Measurements from ENCODE around the gene BIRC6.
"Not testable (repeated sequence)": the region's sequence is repeated elsewhere in the genome, so short reads cannot be mapped to it uniquely, and the experiment has no call there.

Gene BIRC6, protein sequence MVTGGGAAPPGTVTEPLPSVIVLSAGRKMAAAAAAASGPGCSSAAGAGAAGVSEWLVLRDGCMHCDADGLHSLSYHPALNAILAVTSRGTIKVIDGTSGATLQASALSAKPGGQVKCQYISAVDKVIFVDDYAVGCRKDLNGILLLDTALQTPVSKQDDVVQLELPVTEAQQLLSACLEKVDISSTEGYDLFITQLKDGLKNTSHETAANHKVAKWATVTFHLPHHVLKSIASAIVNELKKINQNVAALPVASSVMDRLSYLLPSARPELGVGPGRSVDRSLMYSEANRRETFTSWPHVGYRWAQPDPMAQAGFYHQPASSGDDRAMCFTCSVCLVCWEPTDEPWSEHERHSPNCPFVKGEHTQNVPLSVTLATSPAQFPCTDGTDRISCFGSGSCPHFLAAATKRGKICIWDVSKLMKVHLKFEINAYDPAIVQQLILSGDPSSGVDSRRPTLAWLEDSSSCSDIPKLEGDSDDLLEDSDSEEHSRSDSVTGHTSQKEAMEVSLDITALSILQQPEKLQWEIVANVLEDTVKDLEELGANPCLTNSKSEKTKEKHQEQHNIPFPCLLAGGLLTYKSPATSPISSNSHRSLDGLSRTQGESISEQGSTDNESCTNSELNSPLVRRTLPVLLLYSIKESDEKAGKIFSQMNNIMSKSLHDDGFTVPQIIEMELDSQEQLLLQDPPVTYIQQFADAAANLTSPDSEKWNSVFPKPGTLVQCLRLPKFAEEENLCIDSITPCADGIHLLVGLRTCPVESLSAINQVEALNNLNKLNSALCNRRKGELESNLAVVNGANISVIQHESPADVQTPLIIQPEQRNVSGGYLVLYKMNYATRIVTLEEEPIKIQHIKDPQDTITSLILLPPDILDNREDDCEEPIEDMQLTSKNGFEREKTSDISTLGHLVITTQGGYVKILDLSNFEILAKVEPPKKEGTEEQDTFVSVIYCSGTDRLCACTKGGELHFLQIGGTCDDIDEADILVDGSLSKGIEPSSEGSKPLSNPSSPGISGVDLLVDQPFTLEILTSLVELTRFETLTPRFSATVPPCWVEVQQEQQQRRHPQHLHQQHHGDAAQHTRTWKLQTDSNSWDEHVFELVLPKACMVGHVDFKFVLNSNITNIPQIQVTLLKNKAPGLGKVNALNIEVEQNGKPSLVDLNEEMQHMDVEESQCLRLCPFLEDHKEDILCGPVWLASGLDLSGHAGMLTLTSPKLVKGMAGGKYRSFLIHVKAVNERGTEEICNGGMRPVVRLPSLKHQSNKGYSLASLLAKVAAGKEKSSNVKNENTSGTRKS (N-terminal part only)

GRCh38 chr2:32356681-32357317 is at the start of gene BIRC6:
Gene BIRC6 (plus strand): TSS chr2:32357023. CDS start chr2:32357162, 139 bp downstream.
- peak; percentile 99 for DNase-seq

DNA sequence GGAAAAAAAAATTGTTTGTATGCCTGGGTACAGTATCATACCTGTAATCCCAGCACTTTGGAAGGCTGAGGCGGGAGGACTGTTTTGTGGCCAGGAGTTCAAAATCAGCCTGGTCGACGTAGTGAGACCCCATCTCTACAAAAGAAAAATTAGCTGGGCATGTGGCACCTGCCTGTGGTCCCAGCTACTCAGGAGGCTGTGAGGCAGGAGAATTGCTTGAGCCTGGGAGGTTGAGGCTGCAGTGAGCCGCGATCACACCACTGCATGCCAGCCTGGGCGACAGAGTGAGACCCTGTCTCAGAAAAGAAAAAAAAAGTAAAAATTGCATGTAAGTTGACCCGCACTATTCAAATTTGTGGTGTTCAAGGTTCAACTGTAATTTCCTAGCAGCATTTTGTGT is 46.2 kb upstream of the BIRC6 start:
- no peak for DNase-seq

GRCh38 chr2:32314886-32315285 is 41.9 kb upstream of the BIRC6 start:
- no peak for DNase-seq

DNA sequence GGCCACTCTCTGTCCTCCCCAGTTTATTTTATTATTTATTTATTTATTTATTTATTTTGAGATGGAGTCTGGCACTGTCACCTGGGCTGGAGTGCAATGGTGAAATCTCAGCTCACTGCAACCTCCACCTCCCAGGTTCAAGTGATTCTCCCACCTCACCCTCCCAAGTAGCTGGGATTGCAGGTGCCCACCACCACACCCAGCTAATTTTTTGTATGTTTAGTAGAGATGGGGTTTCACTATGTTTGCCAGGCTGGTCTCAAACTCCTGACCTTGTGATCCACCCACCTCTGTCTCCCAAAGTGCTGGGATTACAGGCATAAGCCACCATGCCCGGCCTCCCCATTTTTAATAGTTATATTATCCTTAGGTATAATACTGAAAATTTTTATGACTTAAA is 28.1 kb upstream of the BIRC6 start:
- DNase-seq = not testable (repeated sequence)

GRCh38 chr2:32329180-32329980 is 27.4 kb upstream of the BIRC6 start:
- DNase-seq = not testable (repeated sequence)

DNA sequence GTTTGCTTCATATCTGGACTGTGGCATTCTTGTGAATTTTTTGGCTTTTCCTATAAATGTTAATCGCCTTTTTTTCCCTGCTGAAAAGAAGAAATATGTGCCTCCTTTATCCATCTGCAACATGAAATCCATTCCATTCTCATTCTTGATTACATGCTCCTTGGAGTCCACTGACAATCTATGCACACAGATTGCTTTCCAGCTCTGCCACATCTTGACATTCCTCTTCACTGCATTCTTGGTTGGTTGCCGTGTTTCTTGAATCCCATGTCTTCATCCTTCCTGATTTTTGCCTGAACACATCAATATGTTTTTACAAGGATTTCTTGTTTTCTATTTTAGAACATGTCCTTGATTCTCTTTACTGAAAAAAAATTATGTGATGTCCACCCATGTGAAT is 26.7 kb upstream of the BIRC6 start:
- DNase-seq = no peak

DNA sequence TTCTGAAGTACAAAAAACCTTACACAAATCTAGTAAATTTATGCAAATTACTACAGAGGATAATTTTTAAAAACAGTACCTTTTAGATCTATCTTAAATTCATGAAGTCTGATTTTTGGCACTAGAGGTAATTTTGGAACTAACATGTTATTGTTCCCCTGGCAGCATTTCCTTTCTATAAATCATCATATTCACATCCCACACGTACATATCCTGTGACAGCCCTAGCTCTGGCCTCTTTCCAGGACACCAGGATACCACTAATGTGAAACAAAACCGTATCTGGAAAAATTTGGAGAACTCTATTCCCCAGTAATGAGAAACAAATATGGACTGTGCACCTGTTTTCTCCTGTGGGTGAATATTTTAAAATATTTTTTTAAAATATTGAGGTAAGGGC is 14.0 kb upstream of the BIRC6 start:
- no peak for DNase-seq

- not testable (repeated sequence) for DNase-seq
Observed at GRCh38 chr2:32350797-32351196, 6.0 kb upstream of the BIRC6 start.

DNA sequence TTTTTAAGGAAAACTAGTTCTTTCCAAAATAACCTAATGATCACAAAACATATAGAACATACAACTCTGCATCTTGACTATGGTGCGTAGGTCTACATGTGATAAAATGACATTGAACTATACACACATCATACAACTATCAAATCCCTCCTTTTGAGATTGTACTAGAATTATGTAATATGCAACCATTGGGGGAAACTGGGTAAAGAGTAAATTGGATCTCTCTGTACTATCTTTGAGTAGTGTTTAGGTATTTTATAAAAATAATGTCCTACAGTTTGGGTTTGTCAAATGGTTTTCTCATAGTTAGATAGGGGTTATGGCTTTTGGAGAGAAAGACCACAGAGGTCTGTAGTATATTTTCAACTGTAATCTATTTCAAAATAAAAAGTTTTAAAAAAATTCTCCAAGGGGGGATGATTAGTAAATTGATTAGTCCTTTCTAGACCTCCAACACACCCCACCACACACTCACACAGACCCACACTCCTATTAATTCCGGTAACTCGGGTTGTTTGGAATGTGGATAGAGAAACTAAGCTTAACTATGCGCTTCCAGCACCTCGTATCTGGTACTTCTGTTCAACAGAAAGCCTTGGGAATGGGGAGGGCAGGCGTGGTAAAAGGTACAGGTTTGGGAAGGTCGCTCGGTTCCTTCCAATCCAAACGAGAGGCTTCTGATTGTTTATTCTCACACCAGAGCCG is 695 bp upstream of the BIRC6 start:
- no peak for DNase-seq

- DNase-seq = peak; percentile 42
Observed at GRCh38 chr2:32357318-32358110, 691 bp downstream of the BIRC6 start.

- DNase-seq = peak; percentile 22
Observed at GRCh38 chr2:32358111-32358482, 1.3 kb downstream of the BIRC6 start.

GRCh38 chr2:32360416-32360815 is 3.6 kb downstream of the BIRC6 start:
- peak; percentile 32 for DNase-seq

DNA sequence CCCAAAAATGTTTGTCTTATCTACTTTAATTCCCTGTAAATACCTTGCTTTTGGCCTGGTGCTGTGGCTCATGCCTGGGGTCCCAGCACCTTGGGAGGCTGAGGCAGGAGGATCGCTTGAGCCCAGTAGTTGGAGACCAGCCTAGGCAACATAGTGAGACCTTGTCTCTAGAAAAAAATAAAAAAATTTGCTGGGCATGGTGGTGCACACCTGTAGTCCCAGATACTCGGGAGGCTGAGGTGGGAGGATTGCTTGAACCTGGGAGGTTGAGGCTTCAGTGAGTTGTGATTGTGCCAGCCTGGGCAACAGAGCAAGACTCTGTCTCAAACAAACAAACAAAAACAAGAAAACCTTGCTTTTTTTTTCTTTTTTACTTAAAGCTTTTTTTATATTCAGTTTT is 6.2 kb downstream of the BIRC6 start:
- not testable (repeated sequence) for DNase-seq

- DNase-seq = no peak
Observed at GRCh38 chr2:32363597-32363996, 6.8 kb downstream of the BIRC6 start.

- DNase-seq = not testable (repeated sequence)
Observed at GRCh38 chr2:32364290-32364689, 7.5 kb downstream of the BIRC6 start.

- not testable (repeated sequence) for DNase-seq
Observed at GRCh38 chr2:32365679-32366078, 8.9 kb downstream of the BIRC6 start.

DNA sequence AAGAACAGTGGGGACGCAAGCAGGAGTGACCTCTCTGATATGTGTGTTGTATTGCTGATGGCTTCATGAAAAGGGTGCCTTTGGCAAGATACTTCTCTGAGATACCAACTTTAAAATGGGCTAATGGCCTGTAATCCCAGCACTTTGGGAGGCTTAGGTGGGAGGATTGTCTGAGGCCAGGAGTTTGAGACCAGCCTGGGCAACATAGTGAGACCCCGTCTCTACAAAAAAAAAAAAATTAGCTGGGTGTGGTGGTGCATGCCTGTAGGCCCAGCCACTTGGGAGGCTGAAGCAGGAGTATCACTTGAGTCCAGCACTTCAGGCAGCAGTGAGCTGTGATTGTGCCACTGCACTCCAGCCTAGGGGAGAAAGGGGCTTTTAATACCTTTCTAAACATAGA is 9.8 kb downstream of the BIRC6 start:
- no peak for DNase-seq

GRCh38 chr2:32369222-32369621 is 12.4 kb downstream of the BIRC6 start:
- no peak for DNase-seq

DNA sequence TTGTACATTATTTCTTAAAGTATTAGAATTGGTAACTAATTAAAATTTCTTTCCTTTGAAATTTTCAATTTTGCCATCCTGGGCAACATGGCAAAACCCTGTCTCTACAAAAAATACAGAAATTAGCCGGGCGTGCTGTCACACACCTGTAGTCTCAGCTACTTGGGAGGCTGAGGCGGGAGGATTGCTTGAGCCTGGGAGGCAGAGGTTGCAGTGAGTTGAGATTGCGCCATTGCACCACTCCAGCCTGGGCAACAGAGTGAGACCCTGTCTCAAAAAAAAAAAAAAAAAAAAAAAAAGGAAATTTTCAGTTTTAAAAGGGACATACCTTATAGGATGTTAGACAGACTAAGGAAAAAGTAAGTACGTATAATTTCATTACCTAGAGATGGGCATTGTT is 14.1 kb downstream of the BIRC6 start:
- not testable (repeated sequence) for DNase-seq

DNA sequence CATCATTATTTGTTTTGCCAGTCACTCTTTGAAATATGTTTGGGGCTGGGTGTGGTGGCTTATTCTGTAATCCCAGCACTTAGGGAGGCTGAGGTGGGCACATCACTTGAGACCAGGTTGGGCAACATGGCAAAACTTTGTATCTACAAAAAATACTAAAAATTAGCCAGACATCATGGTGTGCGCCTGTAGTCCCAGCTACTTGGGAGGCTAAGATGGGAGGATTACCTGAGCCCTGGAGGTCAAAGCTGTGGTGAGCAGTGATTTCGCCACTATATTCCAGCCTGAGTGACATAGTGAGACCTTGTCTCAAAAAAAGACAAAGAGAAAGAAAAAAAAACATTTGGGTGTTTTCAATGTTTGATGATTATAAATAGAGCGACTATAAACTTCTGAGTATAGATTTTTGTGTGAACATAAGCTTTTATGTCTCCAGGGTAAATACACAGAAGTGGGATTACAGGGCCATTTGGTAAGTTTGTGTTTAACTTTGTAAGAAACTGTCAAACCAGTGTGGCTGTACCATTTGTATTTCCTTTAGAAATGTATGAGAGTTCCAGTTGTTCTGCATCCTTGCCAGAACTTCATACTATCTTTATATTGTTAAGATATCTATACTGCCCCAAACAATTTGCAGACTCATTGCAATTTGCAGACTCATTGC is 15.8 kb downstream of the BIRC6 start:
- no peak for DNase-seq
